GM12865 (cell line): ENCODE measurements around the gene TTLL6.

ENCODE experiments used
- DNase-seq: peaks from one replicate; pipeline ENCODE4 v3.0.0; 2010; ENCODE audit warnings: low read depth
- H3K4me3 ChIP-seq: 2 replicates; pipeline ENCODE4 v1.5.1; 2011; ENCODE audit warnings: mild to moderate bottlenecking, low read depth, low read length, control low read depth
- CTCF ChIP-seq: IDR thresholded peaks from 2 replicates; pipeline ENCODE4 v1.5.1; 2011; ENCODE audit warnings: low read length, control low read depth, low read depth, inconsistent platforms; ENCODE audit not compliant: insufficient read depth; ENCODE audit errors: missing control alignments

The TTLL6 gene

GRCh38 chr17:48776602-48777001 is 40.4 kb downstream of the TTLL6 start:
- H3K4me3 ChIP-seq = no peak overlapping the region
- no peak for DNase-seq
- no peak for TF ChIP-seq CTCF

GRCh38 chr17:48773245-48773644 is 43.8 kb downstream of the TTLL6 start:
- H3K4me3 ChIP-seq = no peak overlapping the region
- TF ChIP-seq CTCF = no peak
- no peak for DNase-seq

GRCh38 chr17:48770954-48771353 is 46.1 kb downstream of the TTLL6 start:
- DNase-seq = peak; percentile 54
- no peak for TF ChIP-seq CTCF
- no peak overlapping the region for H3K4me3 ChIP-seq

GRCh38 chr17:48769009-48769675 is 47.9 kb downstream of the TTLL6 start:
- no peak for TF ChIP-seq CTCF
- no peak for DNase-seq

GRCh38 chr17:48767263-48767774 is 49.7 kb downstream of the TTLL6 start:
- TF ChIP-seq CTCF = no peak
- DNase-seq = no peak
- H3K4me3 ChIP-seq = no peak overlapping the region

More at GRCh38 chr17:48769009-48769675, 47.9 kb downstream of the TTLL6 start:
- H3K4me3 ChIP-seq = no peak overlapping the region

GRCh38 chr17:48761114-48761513 is 55.9 kb downstream of the TTLL6 start:
- no peak for TF ChIP-seq CTCF

GRCh38 chr17:48760411-48760810 is 56.6 kb downstream of the TTLL6 start:
- DNase-seq = no peak
- TF ChIP-seq CTCF = no peak
- H3K4me3 ChIP-seq = no peak overlapping the region

More at GRCh38 chr17:48761114-48761513, 55.9 kb downstream of the TTLL6 start:
- no peak for DNase-seq
- H3K4me3 ChIP-seq = no peak overlapping the region
